GM12874 (cell line): ENCODE results near the gene NEK11.

ENCODE experiments used
- TF ChIP-seq, protein P1 (sequence below): IDR thresholded peaks from 2 replicates; pipeline ENCODE4 v1.5.1; 2011; ENCODE audit warnings: low read depth, mild to moderate bottlenecking, control low read depth, low read length, moderate library complexity; ENCODE audit not compliant: insufficient read depth

Gene NEK11

DNA sequence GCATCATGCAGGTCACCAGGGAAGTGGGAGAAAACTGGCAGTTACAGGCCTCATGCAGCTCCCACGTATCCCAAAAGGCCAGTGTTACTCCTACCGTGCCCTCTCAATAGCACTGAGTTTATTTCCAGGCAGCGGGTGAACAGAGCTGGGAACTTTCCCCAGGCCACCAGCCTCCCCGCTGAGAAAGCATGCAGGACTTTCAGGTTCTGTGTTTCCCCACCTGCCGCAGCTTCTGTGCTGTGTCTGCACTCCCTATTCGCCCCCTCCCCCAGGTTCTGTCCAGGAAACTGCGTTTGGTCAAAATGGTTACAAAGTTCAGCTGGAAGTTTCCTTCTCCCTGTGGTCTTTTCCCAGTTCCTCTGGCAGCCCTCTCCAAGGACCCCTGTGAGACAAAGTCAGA, 21.4 kb downstream of the NEK11 start:
- TF ChIP-seq, protein P1, sequence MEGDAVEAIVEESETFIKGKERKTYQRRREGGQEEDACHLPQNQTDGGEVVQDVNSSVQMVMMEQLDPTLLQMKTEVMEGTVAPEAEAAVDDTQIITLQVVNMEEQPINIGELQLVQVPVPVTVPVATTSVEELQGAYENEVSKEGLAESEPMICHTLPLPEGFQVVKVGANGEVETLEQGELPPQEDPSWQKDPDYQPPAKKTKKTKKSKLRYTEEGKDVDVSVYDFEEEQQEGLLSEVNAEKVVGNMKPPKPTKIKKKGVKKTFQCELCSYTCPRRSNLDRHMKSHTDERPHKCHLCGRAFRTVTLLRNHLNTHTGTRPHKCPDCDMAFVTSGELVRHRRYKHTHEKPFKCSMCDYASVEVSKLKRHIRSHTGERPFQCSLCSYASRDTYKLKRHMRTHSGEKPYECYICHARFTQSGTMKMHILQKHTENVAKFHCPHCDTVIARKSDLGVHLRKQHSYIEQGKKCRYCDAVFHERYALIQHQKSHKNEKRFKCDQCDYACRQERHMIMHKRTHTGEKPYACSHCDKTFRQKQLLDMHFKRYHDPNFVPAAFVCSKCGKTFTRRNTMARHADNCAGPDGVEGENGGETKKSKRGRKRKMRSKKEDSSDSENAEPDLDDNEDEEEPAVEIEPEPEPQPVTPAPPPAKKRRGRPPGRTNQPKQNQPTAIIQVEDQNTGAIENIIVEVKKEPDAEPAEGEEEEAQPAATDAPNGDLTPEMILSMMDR = no peak

DNA sequence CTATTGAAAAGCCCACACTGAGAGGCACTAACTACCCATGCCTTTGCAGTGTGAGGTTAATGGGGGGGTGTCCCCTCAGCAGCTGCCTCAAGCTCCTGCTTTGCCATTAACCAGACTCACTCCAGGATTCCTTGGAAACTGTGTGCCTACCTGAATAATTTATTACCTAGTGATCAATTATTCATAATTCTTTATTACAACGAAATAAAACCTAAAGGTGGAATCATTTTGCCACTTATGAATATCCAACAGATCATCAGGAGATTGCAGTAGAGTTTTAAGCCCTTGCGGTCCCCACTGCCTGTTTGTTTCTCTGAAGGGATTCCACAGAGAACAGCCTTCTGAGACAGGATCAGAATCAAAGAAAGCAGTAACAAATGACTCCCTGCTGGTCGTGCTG, 23.3 kb downstream of the NEK11 start:
- TF ChIP-seq, protein P1 = no peak

DNA sequence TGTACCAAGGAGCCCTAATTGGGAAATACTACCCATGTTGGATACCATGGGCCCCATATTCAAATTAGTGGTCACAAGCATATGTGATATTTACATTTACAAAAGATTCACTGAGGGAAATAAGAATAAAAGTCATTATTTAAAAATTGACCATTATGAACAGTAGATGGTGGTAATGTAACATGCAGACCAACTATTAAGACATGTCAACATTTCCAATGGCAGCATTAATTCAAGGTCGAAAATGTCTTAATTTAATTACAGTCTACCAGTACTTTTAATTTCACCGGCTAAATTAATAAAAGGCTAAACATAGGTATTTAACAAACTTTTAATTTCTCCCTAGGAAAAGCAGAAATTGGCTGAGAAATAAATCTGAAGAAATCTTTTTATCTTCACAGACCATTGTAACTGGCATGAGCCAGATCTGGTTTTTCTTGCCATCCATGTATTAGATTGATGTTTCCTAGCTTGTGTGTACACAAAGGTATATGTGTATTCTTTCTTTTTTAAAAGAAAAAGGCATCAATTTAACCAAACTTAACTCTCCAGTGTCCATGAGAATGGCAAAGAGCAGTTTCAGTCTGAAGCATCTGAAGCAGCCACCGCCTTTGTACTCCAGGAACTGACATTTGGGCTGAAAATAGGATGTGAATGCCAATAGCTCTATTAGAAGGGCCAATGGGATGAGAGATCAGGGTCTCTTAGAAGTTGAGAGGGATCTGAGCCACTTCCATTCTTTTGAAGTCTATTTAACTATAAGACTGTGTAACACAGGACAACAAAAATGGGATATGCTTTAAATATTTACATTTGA, 26.6 kb downstream of the NEK11 start:
- TF ChIP-seq, protein P1 = no peak

DNA sequence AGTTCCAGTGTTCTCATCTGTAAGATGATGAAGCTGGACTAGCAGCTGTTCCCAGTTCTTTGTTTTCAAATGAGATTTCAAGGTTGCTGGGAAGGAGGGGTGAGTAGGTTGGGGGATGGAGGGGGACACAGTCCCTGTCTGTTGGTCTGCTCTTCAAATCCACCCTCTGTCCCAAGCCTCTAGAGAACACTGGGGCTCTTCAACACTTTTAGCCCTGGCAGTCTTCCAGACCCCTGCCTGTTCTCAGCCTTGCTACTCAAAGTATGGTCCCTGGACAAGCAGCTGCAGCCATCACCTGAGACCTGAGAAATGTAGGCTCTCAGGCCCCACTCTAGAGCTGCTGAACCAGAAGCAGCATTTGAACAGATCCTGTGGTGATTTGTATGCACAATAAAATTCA, 41.3 kb downstream of the NEK11 start:
- TF ChIP-seq, protein P1 = no peak

DNA sequence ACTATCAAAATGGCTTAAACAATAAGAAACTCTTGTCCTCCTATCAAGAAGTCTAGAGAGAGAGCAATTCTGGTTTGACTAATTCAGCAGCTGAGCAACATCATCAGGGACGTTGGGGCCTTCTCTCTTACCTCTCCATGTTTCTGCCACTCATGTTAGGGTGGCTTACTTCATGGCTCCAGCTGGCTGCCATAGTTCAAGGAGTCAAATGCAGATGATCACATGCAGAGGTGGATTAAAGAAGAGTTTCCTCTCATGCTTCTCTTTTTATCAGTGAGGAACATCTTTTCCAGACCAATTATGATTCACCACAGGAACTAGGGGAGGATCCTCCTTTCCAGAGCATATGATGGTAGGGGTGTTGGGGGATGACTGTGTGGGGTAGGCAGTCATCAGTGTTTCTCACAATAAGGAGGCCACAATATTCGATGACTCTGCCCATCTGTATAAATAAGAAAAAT, 45.5 kb downstream of the NEK11 start:
- TF ChIP-seq, protein P1 = no peak

DNA sequence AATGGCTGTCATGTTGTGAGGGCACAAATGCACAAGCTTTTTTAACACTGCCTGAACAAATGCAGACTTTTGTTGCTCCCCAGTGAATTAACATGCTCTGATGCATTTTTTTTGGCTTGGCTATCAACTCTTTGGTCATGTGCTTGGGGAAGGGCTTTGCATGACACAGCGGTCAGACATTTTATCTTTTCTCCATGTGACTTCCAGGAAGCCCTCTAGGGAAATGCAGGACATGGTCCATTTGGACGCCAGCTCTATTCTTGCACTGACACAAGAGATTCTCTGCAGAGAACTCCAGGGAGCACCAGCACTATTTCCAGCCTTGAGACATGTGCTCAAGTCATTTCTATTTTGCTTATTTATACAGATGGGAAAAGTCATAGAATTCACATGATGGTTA, 46.2 kb downstream of the NEK11 start:
- TF ChIP-seq, protein P1 = no peak

DNA sequence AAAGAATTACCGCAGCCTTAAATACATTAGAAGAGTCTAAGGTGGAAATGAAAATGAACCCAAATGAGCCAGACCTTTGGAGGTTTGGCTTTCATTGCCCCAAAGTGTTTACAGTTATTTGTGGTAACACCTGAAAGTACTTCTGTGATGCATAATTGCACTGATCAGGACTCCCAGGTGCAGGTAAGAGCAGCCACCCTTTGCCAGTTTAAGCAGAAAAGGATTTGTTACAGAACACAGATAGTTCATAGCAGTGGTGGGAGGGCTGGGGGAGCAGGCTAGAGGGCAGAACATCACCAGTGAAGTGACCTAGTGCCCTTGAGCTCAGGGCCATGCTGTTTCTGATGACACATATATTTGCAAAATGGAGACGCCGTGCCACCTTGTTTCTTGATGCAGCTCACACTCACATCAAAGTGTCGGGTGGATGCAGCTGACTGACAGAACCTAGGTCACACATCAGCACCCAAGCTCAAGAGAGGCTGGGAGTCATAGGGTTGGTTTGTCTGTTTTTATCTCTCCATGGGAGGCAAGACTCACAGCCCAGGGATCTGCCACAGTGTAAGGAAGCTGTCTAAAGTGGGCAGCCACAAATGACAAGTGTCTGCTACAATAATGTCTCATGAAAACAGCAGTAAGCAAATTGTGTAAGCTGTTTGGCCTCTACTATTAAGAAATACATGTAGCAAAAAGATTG, 49.1 kb downstream of the NEK11 start:
- TF ChIP-seq, protein P1 = no peak
